Left ventricle myocardium inferior (tissue), 1 donor: ENCODE results near the gene MAP2K3. TPM values are rescaled to one million over a fixed set of nuclear protein-coding genes. Genes with fewer than 3 reads are reported as not detected.

Experiments
- DNase-seq: peaks from one replicate; pipeline ENCODE4 v3.0.0-alpha.2; 2020
- H3K27ac ChIP-seq: fragments of 200-600 bp; replicated peaks from 2 replicates; pipeline ENCODE4 v1.8.0; 2021
- H3K27me3 ChIP-seq: fragments of 200-600 bp; 2 replicates; pipeline ENCODE4 v1.8.0; 2021; ENCODE audit warnings: low read depth
- H3K36me3 ChIP-seq: fragments of 200-600 bp; 2 replicates; pipeline ENCODE4 v1.8.0; 2021
- H3K4me1 ChIP-seq: fragments of 200-600 bp; 2 replicates; pipeline ENCODE4 v1.8.0; 2021
- H3K4me3 ChIP-seq: fragments of 200-600 bp; 2 replicates; pipeline ENCODE4 v1.8.0; 2021; ENCODE audit warnings: mild to moderate bottlenecking, moderate library complexity
- H3K9me3 ChIP-seq: fragments of 200-600 bp; replicated peaks from 2 replicates; pipeline ENCODE4 v1.8.0; 2021
- intact Hi-C: fragments of 100-400 bp; cut with micrococcal nuclease; formaldehyde crosslinking; loops from one replicate; pipeline ENCODE4 v1.11.0; 2022
- total RNA-seq: library from RNA; stranded (reverse); fragmentation: NEBNext Ultra II Directional; extraction: Animal tissue kit (Norgen Biotek cat#: 25700); gene quantifications from one replicate; pipeline ENCODE4 v1.2.1, GENCODE V29; 2021
- TF ChIP-seq, protein P1 (sequence below): fragments of 200-600 bp; IDR thresholded peaks from 2 replicates; pipeline ENCODE4 v1.8.0; 2021; ENCODE audit warnings: antibody characterized with exemption, mild to moderate bottlenecking, borderline replicate concordance
- donor health status: DM: no; HTN: yes; CAD: no; lungs with severe emphysema.

Gene MAP2K3
- total RNA-seq, 1 donor from 2014 or later = 41.7 TPM

DNA sequence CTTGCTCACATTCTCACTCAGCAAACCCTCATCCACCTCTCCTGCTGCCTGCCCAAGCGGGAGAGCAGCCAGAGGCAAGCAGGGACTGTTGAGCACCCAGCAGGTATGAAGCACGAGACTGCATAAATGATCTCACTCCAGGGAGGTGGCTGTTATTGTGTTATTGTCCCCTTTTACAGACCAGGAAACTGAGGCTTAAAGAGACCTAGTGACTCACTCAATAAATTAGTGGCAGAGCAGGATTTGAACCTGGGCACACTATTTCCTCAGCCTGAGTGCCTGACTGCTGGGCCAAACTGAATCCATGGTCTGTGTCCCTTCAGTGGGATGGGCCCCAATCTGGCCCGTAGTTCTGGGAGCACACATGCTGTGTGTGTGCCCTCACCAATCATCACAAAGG, 12.3 kb upstream of the MAP2K3 start:
- H3K4me3 ChIP-seq = no peak overlapping the region
- no peak for DNase-seq
- TF ChIP-seq, protein P1, sequence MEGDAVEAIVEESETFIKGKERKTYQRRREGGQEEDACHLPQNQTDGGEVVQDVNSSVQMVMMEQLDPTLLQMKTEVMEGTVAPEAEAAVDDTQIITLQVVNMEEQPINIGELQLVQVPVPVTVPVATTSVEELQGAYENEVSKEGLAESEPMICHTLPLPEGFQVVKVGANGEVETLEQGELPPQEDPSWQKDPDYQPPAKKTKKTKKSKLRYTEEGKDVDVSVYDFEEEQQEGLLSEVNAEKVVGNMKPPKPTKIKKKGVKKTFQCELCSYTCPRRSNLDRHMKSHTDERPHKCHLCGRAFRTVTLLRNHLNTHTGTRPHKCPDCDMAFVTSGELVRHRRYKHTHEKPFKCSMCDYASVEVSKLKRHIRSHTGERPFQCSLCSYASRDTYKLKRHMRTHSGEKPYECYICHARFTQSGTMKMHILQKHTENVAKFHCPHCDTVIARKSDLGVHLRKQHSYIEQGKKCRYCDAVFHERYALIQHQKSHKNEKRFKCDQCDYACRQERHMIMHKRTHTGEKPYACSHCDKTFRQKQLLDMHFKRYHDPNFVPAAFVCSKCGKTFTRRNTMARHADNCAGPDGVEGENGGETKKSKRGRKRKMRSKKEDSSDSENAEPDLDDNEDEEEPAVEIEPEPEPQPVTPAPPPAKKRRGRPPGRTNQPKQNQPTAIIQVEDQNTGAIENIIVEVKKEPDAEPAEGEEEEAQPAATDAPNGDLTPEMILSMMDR = no peak
- no peaks in the 10 kb centered on the region for H3K9me3 ChIP-seq
- peaks cover 18% of the 10 kb centered on the region for H3K4me1 ChIP-seq
- intact Hi-C loops = no loop called here
- no peaks in the 10 kb centered on the region for H3K36me3 ChIP-seq
- no peak overlapping the region for H3K27ac ChIP-seq
- H3K27me3 ChIP-seq = no peaks in the 10 kb centered on the region

DNA sequence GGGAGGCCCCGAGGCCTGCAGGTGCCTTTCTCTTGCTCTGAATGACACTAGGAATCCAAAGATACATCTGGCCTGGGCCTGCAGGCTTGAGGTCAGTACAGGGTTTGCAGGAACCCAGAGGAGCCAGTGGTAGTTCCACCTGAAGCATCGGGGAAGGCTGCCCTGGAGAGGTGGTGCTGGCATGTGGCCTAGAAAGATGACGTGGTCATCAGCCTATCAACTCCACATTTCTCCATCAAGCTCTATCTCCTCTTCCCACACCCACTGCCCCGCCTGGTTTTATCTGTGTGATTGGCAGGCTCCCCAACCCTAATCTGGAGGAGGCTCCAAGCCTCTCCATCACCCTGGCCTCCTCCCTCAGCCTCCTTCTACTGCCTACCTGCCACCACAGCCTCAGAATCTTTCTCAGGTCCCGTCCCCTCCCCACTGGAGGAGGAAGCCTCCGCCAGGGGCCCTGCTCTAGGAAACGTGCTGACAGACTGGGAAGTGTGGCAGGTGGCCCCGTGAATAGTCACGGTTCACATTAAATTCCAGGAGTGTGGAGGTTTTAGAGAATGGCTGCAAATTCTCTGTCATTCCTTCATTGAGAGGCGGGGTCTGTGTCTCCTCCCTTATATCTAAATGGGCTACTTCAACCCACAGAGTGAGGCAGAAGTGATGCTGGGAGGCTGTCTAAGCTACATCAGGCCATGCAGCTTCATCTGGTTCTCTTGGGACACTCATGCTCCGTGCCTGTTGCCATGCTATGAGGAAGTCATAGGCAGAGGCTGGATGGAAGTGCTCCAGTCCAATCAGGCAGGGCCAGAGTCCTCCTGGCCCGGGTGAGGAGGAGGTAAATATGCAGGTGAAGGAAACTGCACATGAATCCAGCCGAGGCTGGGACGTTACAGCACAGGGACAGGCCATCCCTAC, 11.4 kb upstream of the MAP2K3 start:
- intact Hi-C loops = no loop called here
- H3K27me3 ChIP-seq = no peaks in the 10 kb centered on the region
- H3K27ac ChIP-seq = no peak overlapping the region
- peaks cover 18% of the 10 kb centered on the region for H3K4me1 ChIP-seq
- no peak overlapping the region for H3K4me3 ChIP-seq
- H3K36me3 ChIP-seq = no peaks in the 10 kb centered on the region
- TF ChIP-seq, protein P1 = no peak
- no peak for DNase-seq
- H3K9me3 ChIP-seq = no peaks in the 10 kb centered on the region

DNA sequence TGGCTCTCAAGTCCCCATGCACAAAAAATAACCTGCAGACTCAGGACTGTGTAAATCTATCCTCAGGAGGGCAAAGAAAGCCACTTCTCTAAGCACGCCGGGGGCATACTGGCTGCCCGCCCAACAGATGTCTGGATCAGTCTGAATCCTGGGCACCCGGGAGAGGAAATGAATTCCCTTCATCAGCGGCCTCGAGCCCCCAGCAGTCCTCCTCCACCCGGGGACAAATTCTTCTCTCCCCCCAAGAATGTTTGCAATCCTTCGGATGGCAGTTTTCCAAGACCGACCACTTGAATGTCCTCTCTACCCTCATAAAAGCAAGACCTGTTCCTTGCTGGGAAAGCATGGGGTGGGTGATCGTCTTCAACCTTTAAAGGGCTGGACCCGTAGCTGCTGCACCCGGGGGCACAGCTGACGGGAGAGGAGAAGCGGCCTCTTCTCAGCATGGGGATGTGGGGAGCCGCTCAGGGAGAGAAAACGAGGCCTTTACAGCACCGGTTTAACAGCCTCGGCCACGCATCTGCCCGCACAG, 9.4 kb upstream of the MAP2K3 start:
- H3K27ac ChIP-seq = peak overlapping the region; percentile 84
- intact Hi-C loops = no loop called here

DNA sequence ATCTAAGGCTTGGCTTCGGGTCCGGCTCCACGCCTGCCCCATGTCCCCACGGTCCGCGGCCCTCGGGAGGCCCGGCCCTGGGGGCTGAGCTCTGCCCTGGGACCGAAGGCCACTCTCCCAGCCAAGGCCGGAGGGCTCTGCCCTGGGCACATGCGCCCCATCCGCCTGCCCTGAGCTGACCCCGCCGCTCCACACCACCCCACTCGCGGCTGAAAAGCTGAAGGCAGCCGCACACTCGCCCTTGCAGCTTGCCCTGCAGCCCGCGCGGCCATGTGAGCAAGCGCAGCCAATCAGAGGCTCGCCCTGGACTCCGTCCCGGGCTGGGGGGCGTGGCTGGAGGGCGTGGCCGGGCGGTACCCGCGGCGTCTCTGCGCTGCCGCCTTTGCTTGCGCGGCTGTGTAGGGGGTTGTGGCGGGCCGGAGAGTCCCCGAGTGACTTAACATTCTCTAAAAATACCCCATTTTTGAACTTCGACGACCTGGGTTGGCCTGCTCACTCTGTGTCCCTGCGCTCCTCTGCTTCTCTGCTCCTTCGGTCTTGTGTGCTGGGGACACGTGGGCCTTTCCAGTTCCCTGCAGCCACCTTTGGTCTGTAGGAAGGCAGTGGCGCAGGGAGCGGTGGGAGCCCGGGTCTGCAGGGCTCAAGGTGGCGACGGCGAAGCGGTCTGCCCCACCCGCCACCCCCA, 8.8 kb upstream of the MAP2K3 start:
- peak overlapping the region; percentile 72 for H3K4me3 ChIP-seq
- H3K9me3 ChIP-seq = no peaks in the 10 kb centered on the region
- peak overlapping the region; percentile 84 for H3K27ac ChIP-seq
- TF ChIP-seq, protein P1 = peak; percentile 34
- intact Hi-C loops = no loop called here
- DNase-seq = peak; percentile 95
- H3K4me1 ChIP-seq = peaks cover 28% of the 10 kb centered on the region
- no peaks in the 10 kb centered on the region for H3K36me3 ChIP-seq
- H3K27me3 ChIP-seq = no peaks in the 10 kb centered on the region

More for the DNA sequence above, 9.4 kb upstream of the MAP2K3 start:
- peak overlapping the region; percentile 72 for H3K4me3 ChIP-seq
- no peaks in the 10 kb centered on the region for H3K9me3 ChIP-seq
- H3K4me1 ChIP-seq = peaks cover 25% of the 10 kb centered on the region
- H3K27me3 ChIP-seq = no peaks in the 10 kb centered on the region
- H3K36me3 ChIP-seq = no peaks in the 10 kb centered on the region
- TF ChIP-seq, protein P1 = no peak
- DNase-seq = no peak

DNA sequence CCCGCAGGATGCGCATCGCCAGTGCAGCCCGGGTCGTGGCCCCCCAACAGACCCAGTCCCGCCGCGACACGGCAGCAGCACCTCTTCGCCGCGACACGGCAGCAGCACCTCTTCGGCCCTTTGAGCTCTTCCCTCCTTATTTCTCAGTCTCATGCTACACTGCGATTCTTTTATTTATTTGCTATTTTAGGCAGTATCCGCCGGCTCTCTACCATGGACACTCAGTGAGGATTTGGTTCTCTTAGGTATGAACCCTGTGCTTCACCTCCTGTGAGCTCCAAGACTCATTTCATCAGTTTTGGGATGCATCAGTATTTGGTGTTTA, 8.3 kb upstream of the MAP2K3 start:
- H3K27me3 ChIP-seq = no peaks in the 10 kb centered on the region
- H3K4me3 ChIP-seq = peak overlapping the region; percentile 72
- intact Hi-C loops = no loop called here
- TF ChIP-seq, protein P1 = no peak
- H3K9me3 ChIP-seq = no peaks in the 10 kb centered on the region
- H3K4me1 ChIP-seq = peaks cover 28% of the 10 kb centered on the region
- no peaks in the 10 kb centered on the region for H3K36me3 ChIP-seq
- no peak for DNase-seq
- H3K27ac ChIP-seq = peak overlapping the region; percentile 84
